KBM-7 (cell line): Measurements from ENCODE around the gene OXA1L.
A peak's percentile ranks its signal among the peaks of the same experiment; 100 is the strongest.
"Not testable (repeated sequence)": the region's sequence is repeated elsewhere in the genome, so short reads cannot be mapped to it uniquely, and the experiment has no call there.

Source experiments
- DNase-seq: peaks from one replicate; pipeline ENCODE4 v3.0.0-alpha.2; 2015
- in situ Hi-C: fragments of 300-500 bp; cut with MboI; formaldehyde crosslinking; loops from 2 replicates; pipeline ENCODE4 v1.14.3; 2020; ENCODE audit warnings: low sequenced_read_pairs, low pct_unique_long_range_greater_than_20kb, mixed read lengths

The OXA1L gene

DNA sequence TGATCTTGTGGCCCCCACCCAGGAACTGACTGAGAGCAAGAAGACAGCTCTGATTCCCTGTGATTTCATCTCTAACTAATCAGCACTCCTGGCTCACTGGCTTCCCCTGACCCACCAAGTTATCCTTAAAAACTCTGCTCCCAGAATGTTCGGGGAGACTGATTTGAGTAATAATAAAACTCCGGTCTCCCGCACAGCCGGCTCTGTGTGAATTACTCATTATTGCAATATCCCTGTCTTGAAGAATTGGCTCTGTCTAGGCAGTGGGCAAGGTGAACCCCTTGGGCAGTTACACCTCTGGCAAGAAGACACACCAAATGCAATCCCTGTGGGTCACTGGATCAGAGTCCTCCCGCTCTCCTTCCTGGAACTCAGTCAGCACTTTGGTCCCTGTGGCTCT, 27.5 kb downstream of the OXA1L start:
- in situ Hi-C loops = no loop called here
- DNase-seq = no peak

DNA sequence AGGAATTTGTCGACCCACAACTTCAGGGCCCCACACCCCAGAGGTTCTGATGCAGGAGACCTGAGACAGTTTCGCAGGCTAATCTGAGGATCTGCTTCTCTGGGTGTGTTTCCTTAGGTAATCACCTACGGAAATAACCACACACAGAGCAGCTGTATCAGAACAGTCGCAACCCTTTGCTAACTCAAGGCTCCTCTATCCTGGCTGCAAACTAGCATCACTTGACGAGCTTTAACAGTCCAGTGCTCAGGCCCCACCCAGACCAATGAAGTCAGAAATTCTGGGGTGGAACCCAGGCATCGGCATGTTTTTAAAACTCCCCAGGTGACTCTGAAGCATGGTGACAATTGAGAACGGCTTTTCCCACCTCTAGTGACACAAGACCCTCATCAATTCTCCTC, 28.1 kb downstream of the OXA1L start:
- DNase-seq = no peak
- in situ Hi-C loops = no loop called here

DNA sequence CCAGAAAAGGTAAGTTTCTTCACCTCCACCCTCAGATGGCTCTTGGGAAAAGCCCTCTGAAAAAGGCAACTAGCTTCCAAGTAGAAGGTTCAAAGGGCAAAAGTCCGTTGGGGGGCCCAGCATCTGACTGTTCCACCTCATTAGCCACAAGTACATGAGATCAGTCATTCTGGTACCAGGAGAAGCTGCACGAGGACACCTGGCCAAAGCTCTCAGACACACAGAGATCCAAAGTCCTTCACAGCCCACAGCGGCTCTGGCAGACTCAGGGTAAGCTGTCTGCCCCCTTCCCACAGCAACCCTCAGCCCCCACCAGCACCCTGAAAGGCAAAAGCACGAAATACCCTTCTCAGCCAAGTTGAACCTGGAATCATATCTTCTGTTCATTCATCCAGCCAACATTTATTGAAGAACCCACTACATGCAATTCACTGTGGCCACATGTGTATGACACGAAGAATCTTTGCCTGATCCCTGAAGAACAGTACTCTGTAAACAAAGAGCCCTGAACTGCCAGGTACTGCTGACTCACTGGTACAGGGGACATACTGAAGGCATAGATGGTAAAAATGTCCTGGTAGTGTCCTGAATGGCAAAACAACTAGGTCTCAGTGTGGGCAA, 29.7 kb downstream of the OXA1L start:
- in situ Hi-C loops = no loop called here
- DNase-seq = no peak

DNA sequence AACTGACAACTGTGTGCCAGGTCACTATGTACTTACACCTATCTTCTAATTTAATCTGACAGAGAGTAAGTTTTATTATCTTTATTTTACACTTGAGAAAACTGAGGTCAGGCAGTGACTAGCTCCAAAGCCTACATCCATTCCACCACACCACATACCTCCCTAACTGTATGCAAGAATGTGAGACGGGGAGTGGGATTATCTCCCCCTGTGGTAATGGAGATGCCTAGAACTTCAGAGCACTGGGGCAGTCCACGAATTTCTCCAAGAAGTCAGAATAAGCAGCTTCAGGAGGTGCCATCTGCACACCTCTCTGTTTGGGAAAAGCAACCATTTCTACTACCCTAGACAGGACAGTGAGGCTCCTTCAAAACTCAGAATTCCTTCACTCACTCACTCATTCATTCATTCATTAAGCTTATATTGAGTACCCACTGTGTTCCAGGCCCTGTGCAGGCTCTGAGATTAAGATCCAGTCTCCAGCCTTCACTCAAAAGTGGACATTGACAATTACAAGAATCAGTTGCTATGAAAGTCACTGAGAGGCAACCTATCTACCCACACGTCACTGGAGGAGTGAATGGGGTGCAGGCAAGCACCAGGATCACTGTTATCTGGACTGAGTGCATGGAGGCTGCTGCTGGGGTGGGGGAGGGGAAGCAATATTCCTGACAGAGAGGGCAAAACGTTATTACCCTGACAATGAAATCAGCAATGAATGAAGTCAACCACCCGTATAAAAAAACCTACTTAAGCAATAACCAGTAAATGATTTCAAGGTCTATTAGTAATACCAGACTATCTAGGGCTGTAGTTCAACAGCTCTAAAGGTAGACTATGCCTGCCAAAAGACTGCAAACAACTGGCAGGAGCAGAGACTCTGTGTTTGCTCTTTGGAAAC, 30.8 kb downstream of the OXA1L start:
- in situ Hi-C loops = no loop called here
- DNase-seq = no peak

DNA sequence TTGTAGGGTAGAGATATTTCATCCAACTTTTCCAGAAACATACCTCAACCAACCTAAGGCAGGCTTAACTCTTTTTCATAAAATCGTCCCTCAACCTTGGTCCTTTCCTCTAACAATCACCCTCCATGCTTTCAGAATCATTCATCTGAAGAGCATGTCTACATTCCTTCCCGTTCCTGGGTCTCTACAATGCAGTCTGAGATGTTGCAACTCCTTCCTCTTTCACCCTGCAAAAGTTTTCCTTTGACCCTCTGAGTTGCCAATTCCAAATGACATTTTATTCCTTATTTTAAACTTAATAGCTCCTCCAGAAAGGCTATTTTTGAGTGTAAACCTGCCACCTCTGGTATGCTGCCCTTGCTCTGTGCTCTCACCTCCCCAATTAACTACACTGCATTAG, 32.0 kb downstream of the OXA1L start:
- DNase-seq = peak; percentile 26

DNA sequence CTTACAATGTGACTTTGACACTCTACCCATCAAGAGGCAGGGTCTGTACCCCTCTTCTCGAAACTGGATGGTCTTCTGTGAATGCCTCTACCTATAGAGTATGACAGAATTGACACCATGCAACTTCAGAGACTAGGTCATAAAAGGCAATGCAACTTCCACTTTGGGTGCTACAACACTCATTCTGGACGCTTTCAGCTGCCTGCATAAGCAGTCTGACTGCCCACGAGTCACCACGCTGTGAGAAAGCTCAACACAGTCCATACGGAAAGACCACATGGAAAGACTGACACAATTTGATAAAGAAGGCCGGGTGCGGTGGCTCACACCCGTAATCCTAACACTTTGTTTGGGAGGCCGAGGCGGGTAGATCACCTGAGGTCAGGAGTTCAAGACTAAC, 33.9 kb downstream of the OXA1L start:
- in situ Hi-C loops = no loop called here
- no peak for DNase-seq

More for the DNA sequence above, 32.0 kb downstream of the OXA1L start:
- in situ Hi-C loops = no loop called here

DNA sequence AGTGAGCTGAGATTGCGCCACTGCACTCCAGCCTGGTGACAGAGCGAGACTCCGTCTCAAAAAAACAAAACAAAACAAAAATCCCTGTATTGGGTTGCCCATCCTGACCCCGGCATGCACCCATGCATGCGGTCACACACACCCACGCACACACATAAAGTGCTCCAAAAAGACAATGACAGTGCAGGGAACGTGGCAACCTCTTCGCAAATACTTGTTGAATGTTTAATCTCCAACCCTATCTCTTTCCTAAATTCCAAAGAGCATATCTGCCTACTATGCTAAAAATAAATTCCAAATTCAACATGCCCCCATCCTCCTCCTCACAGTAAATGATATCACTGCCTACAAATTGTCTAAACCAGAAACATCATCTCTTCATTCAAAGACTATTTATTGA, 35.2 kb downstream of the OXA1L start:
- DNase-seq = no peak
- in situ Hi-C loops = no loop called here

DNA sequence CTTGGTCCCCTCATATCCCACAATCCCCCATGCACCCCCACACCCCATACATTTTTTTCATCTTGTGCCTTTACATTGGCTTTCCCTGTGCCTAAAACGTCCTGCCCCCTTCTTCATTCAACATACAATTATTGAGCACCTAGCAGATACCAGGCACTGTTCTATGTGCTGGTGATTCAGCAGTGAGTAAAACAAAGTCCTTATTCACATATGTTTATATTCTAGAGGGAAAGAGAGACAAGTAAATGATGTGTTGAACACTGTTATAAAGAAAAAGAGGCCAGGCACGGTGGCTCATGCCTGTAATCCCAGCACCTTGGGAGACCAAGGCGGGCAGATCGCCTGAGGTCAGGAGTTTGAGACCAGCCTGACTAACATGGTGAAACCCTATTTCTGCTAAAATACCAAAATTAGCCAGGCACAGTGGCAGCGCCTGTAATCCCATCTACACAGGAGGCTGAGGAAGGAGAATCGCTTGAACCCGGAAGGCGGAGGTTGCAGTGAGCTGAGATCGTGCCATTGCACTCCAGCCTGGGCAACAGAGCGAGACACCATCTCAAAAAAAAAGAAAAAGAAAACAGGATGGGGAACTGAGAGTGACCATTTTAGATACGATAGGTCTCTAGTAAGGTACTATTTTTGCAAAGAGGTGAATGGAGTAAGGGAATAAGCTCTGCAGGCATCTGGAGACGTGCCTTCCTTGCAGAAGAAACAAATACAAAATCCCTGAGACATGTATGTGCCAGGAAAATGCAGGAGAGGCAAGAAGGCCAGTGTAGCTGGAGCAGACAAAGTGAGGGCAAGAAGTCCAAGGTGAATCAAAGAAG, 36.6 kb downstream of the OXA1L start:
- no peak for DNase-seq
- in situ Hi-C loops = no loop called here

DNA sequence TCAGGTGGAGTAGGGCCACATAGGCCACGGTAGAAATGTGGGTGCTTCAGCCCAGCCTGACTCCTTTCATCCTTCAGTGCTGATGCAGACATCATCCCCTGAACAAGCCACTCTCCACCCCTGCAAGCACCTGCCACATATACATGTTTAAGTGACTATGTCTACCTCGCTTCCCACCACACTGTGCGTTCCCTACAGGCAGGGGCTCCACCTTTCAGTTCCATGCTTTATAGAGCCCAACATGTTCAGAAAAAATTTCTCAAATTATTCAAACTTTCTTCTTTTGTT, 37.1 kb downstream of the OXA1L start:
- in situ Hi-C loops = no loop called here
- no peak for DNase-seq

DNA sequence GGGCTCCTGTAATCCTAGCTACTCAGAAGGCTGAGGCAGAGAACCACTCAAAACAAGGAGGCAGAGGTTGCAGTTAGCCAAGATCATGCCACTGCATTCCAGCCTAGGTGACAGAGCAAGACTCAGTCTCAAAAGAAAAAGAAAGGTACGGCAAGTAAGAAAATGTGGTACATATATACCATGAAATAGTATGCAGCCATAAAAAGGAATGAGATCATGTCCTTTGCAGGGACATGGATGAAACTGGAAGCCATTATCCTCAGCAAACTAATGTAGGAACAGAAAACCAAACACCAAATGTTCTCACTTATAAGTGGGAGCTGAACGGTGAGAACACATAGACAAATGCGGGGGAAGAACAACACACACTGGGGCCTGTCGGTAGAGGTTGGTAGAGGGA, 38.7 kb downstream of the OXA1L start:
- in situ Hi-C loops = not testable (repeated sequence)

DNA sequence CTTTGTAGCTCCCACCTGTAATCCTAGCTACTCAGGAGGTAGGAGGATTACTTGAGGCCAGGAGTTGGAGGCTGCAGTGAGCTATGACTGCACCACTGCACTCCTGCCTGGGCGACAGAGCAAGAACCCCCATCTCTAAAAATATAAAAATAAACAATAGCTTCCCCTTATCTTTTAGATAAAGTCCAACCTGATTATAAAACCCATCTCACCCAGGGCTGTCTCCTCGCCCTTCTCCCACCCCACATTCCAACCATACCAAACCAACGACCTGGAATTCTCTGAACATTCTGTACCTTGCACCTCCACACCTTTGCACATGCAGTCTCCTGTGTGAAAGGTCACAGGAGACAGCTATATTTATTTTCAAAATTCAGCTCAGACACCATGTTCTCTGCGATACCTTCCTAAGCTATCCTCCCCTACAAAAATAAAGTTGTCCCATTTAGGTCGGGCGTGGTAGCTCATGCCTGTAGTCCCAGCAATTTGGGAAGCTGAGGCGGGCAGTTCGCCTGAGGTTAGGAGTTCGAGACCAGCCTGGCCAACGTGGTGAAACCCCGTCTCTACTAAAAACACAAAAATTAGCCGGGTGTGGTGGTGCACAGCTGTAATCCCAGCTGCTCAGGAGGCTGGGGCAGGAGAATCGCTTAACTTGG, 41.1 kb downstream of the OXA1L start:
- DNase-seq = no peak
- in situ Hi-C loops = no loop called here

More for the DNA sequence above, 38.7 kb downstream of the OXA1L start:
- DNase-seq = not testable (repeated sequence)

DNA sequence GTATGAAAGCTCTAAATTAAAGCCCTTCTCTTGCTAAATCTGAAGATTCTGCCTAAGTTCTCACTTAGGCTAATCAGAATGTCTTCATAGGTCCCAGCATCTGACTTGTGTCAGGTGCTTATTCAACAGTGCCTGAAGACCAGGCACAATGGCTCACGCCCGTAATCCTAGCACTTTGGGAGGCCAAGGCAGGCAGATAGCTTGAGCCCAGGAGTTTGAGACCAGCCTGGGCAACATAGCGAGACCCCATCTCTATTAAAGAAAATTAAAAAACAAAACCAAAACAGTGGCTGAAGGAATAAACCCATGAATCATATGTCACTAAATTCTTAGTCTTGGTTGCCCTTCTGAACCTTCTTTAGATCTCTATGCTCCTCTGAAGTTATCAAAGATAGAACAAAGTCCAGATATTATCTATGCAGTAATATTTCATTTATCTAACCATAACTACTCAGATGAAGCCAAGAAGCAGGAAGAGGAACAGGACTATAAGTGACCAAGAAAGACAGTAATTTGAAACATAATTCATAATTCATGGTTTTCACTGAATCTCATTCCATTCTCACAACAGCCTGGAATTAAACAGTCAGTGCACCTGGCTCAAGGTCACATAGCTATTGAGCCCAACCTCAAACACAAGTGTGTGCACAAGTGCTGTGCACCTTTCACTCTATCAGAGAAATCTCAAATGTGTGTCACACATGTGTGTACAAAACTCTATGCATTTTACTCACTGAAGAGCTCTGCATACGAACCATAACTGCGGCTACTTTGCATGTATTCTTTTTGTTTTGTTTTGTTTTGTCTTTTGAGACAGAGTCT, 42.1 kb downstream of the OXA1L start:
- no peak for DNase-seq
- in situ Hi-C loops = no loop called here

DNA sequence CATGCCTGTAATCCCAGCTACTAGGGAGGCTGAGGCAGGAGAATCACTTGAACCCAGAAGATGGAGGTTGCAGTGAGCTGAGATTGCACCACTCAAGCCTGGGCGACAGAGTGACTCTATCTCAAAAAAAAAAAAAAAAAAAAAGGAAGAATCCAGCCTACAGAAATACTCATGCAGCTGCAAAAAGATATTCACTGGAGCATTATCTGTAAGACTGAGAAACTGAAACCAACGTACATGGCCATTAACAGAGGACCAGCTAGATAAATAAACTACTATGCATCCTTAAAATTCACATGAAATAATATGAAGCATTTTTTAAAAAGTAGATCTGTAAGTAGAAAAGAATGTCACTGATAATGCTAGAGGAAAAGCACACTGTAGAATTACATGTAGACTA, 45.2 kb downstream of the OXA1L start:
- DNase-seq = peak; percentile 23
- in situ Hi-C loops = no loop called here

DNA sequence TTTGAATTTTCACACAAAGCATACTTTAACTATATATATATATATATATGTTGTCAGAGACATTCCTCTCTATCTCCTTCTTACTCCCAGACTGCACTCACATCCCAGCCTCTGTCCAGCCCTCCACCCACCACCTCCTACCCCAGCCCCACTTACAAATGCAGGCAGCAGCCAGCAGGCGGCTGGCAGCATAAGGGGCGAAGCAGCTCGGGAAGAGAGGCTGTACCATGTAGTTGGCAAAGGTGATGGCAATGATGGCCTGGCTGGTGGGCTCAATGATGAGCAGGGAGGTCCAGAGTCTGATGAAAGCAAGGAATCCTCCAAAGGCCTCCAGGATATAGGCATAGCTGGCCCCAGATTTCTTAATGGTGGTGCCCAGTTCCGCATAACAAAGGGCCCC, 46.3 kb downstream of the OXA1L start:
- no peak for DNase-seq
- in situ Hi-C loops = no loop called here

DNA sequence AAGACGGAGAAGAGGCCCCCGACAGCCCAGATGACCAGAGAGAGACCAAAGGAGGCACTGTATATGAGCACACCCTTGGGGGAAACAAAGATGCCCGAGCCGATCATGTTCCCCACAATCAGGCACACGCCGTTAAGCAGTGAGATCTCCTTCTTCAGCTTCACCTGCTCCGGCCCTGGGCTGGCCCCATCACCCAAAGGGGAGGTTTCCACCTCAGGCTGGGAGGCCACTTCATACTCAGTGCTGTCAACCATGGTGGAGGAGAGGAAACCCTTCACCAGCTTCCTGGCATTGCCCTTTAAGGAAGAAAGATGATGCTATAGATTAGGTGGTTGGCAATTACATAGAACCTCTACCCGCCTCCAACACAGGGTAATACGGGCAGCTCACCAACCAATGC, 46.7 kb downstream of the OXA1L start:
- no peak for DNase-seq
- in situ Hi-C loops = no loop called here

DNA sequence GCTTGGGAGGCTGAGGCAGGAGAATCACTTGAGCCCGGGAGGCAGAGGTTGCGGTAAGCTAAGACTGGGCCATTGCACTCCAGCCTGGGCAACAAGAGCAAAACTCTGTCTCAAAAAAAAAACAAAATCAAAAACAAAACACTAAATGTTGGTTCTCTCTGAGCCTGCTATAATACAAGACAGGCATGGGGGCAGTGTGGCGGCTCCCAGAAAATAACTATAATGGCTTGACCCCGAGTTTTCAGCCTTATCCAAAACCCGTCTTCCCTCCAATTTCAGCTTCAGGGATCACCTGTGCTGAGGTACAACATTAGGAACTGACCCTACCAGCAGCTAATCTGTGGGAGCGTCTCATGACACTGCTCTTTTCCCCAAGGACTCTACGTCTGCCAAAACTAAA, 47.9 kb downstream of the OXA1L start:
- no peak for DNase-seq
- in situ Hi-C loops = no loop called here

DNA sequence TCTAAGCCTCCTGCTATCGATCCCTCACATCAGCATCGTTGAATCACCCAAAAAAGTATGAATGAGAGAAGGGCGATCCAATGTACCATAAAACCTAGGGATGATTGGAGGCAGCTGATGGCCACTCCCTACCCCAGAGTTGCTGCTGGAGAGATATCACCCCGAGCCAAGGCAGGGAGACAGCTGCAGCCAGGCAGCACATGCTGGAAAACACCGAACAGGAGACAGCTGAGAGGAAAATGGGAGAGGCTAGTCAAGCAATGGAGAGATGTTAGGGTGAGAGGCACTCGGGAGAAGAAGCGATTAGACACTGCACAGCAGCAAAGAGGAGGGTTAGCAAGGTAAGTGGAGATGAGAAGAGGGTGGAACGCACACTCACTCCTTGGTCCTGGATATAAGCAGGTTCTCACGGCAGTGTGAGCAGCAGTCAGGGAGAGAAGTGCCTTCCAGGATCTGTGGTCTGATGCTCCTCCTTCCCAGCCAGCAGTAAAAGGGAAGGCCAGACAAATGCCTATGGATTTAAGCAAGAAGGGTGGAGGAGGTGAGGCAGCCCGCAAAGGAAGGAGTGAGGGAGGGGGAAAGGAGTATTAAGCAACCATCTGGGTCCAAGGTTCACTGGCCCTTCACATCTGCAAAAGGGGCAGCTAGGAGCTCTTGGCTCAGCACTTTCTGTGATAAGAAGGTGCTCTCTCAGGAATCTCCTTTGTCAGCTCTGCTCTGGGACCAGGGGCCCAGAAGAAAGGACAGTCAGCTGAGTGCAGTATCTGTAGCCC, 48.6 kb downstream of the OXA1L start, which contains the start of gene SLC7A7:
Gene SLC7A7 (minus strand): TSS at position 495 of the 773 bp plus-strand sequence. CDS start 2,037 bp downstream, outside the sequence.
- DNase-seq = peak; percentile 15
- in situ Hi-C loops = no loop called here
